Measurements from ENCODE around the gene INTS12.

GRCh38 chr4:105677709-105678108 is 30.8 kb downstream of the INTS12 start:
- no peak for TF ChIP-seq CTCF (IDR thresholded peaks at IDR 0.05)
- TF ChIP-seq POLR2A (IDR thresholded peaks at IDR 0.05; ENCODE audit: low read depth) = no peak
- no peak for TF ChIP-seq POLR2AphosphoS5 (IDR thresholded peaks at IDR 0.05)
- no peak for TF ChIP-seq EP300 (IDR thresholded peaks at IDR 0.05)
